Measurements from ENCODE around the gene MORN5. TPM values are rescaled to one million over a fixed set of nuclear protein-coding genes. Genes with fewer than 3 reads are reported as not detected.

The MORN5 gene
- total RNA-seq, 4 donors from 2014 or later: 1.8 TPM; not detected in 3

DNA sequence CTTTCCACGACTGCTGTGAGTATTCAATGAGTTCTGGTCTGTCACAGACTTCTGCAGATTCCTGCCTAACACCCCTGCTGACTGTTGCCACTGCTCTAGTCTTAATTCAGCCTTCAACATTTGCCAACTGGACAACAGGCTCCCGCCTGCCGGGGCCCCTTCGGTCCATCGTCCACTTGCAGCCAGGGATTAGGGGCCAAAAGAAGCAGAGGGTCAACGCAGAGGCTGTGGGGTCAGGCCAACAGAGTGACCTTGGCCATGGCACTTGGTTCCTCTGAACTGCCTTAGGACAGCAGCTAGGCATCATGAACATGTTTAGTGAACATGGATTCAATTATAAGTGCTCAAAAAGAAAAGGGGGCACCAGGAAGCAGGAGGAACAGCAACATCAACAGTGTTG, 28.7 kb downstream of the MORN5 start:
- Histone ChIP-seq H3K27ac (no peak overlapping the region), H3K4me1 (no peaks in the 10 kb centered on the region), H3K36me3 (no peaks in the 10 kb centered on the region), H3K4me3 (no peak overlapping the region), H3K27me3 (peaks cover 0 to 9% of the 10 kb centered on the region in 2 donors), H3K9me3 (no peaks in the 10 kb centered on the region)
- no peak for DNase-seq (ENCODE audit: low spot score in 2 of 2)
- TF ChIP-seq, protein P1, sequence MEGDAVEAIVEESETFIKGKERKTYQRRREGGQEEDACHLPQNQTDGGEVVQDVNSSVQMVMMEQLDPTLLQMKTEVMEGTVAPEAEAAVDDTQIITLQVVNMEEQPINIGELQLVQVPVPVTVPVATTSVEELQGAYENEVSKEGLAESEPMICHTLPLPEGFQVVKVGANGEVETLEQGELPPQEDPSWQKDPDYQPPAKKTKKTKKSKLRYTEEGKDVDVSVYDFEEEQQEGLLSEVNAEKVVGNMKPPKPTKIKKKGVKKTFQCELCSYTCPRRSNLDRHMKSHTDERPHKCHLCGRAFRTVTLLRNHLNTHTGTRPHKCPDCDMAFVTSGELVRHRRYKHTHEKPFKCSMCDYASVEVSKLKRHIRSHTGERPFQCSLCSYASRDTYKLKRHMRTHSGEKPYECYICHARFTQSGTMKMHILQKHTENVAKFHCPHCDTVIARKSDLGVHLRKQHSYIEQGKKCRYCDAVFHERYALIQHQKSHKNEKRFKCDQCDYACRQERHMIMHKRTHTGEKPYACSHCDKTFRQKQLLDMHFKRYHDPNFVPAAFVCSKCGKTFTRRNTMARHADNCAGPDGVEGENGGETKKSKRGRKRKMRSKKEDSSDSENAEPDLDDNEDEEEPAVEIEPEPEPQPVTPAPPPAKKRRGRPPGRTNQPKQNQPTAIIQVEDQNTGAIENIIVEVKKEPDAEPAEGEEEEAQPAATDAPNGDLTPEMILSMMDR (IDR thresholded peaks at IDR 0.05): no peak
- TF ChIP-seq POLR2A (IDR thresholded peaks at IDR 0.05) (no peak), EP300 (IDR thresholded peaks at IDR 0.05) (no peak)
- WGBS, 2 donors: 77 to 82% methylated on average over 6 of the region's 6 CpGs

GRCh38 chr9:122190597-122191381, 31.1 kb downstream of the MORN5 start:
- H3K4me3 ChIP-seq: no peak overlapping the region
- 75 to 78% methylated on average over 11 to 12 of the region's 12 CpGs for WGBS, 2 donors
- DNase-seq (ENCODE audit: low spot score in 2 of 2): no peak
- no peaks in the 10 kb centered on the region for H3K27me3 ChIP-seq
- H3K36me3 ChIP-seq: no peaks in the 10 kb centered on the region
- TF ChIP-seq EP300 (IDR thresholded peaks at IDR 0.05) (no peak), POLR2A (IDR thresholded peaks at IDR 0.05) (no peak)
- TF ChIP-seq, protein P1 (IDR thresholded peaks at IDR 0.05): no peak
- H3K4me1 ChIP-seq: no peaks in the 10 kb centered on the region
- no peak overlapping the region for H3K27ac ChIP-seq
- no peaks in the 10 kb centered on the region for H3K9me3 ChIP-seq

DNA sequence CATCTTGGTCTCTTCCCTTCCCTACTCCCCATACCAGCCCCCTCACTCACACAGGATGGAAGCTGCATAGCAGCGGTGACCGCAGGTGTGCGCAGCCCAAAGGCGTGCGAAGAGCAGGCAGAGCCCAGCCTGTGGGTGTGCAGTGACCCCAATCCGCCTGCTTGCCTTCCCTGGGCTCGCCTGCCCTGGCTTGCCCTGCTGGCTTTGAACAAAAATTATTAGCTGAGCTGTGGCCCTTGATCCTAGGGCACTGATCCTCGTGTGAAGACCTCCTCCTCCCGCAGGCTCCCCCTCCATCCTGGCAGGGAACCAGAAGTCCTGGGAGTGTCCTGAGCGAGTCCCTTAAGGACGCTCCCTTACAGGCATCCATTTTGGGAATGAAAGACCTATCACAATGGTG, 31.9 kb downstream of the MORN5 start:
- no peak overlapping the region for H3K27ac ChIP-seq
- no peak overlapping the region for H3K4me3 ChIP-seq
- no peaks in the 10 kb centered on the region for H3K27me3 ChIP-seq
- DNase-seq (ENCODE audit: low spot score in 2 of 2): no peak
- 73 to 77% methylated on average over 11 of the region's 11 CpGs for WGBS, 2 donors
- H3K4me1 ChIP-seq: no peaks in the 10 kb centered on the region
- H3K9me3 ChIP-seq: no peaks in the 10 kb centered on the region
- no peaks in the 10 kb centered on the region for H3K36me3 ChIP-seq
- TF ChIP-seq EP300 (IDR thresholded peaks at IDR 0.05): no peak
- TF ChIP-seq, protein P1 (IDR thresholded peaks at IDR 0.05): no peak
- TF ChIP-seq POLR2A (IDR thresholded peaks at IDR 0.05): no peak

DNA sequence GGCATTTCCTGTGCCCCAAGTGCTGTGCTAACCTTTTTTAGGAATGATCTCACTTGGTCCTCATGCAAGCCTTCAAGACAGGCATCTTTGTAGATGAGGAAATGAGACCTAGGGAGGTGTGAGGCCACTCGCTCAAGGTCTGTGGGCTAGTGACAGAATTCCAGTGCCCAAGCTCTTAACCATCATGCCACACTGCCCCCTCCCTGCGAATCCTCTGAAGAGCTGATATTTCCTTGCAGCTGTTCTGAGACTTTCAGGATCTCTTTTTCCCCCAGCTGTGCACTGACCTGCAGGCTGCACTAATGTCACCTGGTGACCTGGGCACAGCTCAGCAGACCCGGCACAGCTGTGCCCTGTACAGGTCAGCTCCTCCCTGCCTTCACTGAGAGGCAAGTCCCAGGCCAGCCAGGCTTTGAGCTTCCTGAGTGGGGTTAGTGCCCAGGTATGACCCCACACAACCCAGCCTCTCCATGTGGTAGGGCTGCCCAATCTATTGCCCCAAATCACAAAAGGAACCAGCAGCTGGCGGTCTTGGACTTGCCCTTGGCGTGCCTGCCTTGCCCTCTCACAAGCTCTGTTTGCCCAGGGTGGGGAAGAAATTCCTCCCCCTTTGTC, 32.7 kb downstream of the MORN5 start:
- no peaks in the 10 kb centered on the region for H3K4me1 ChIP-seq
- no peaks in the 10 kb centered on the region for H3K9me3 ChIP-seq
- no peak overlapping the region for H3K4me3 ChIP-seq
- no peak overlapping the region for H3K27ac ChIP-seq
- no peak for DNase-seq (ENCODE audit: low spot score in 2 of 2)
- 82 to 85% methylated on average over 5 of the region's 5 CpGs for WGBS, 2 donors
- H3K27me3 ChIP-seq: peaks cover 0 to 7% of the 10 kb centered on the region in 2 donors
- no peaks in the 10 kb centered on the region for H3K36me3 ChIP-seq
- no peak for TF ChIP-seq EP300 (IDR thresholded peaks at IDR 0.05)
- TF ChIP-seq, protein P1 (IDR thresholded peaks at IDR 0.05): no peak
- TF ChIP-seq POLR2A (IDR thresholded peaks at IDR 0.05): no peak

- Histone ChIP-seq H3K9me3 (no peaks in the 10 kb centered on the region), H3K4me1 (no peaks in the 10 kb centered on the region), H3K4me3 (no peak overlapping the region), H3K27ac (no peak overlapping the region), H3K27me3 (peaks cover 0 to 13% of the 10 kb centered on the region in 2 donors), H3K36me3 (no peaks in the 10 kb centered on the region)
- TF ChIP-seq, protein P1 (IDR thresholded peaks at IDR 0.05): no peak
- TF ChIP-seq EP300 (IDR thresholded peaks at IDR 0.05) (no peak), POLR2A (IDR thresholded peaks at IDR 0.05) (no peak)
- DNase-seq (ENCODE audit: low spot score in 2 of 2): no peak
- WGBS, 2 donors: 67 to 69% methylated on average over 16 of the region's 16 CpGs
Observed at GRCh38 chr9:122192914-122193525, 33.3 kb downstream of the MORN5 start.

Data from tibial nerve (tissue), 4 donors.